OCI-LY1 (cell line): ENCODE measurements around the gene DNMT1.

Experiments used
- H2AFZ ChIP-seq: fragments of 200-600 bp; sonication (generic), shearing (Covaris generic); 2 replicates; pipeline ENCODE4 v1.6.0; 2014; ENCODE audit warnings: antibody characterized with exemption, mild to moderate bottlenecking, low read length
- H3F3A ChIP-seq: fragments of 200-600 bp; sonication (generic), shearing (Covaris generic); 2 replicates; pipeline ENCODE4 v1.6.0; 2014; ENCODE audit warnings: mild to moderate bottlenecking, antibody characterized with exemption, low read length, moderate library complexity; ENCODE audit not compliant: insufficient read depth
- H3K27ac ChIP-seq: fragments of 200-600 bp; sonication (generic); 2 replicates; pipeline ENCODE4 v1.5.1; 2014; ENCODE audit warnings: low read length, mixed run types, mild to moderate bottlenecking, low read depth; ENCODE audit not compliant: poor library complexity, severe bottlenecking
- H3K27me3 ChIP-seq: fragments of 200-600 bp; sonication (generic); 2 replicates; pipeline ENCODE4 v1.6.0; 2014; ENCODE audit warnings: antibody characterized with exemption, mild to moderate bottlenecking, low read length, moderate library complexity; ENCODE audit not compliant: insufficient read depth
- H3K36me3 ChIP-seq: fragments of 200-600 bp; sonication (generic); 2 replicates; pipeline ENCODE4 v1.6.1; 2014; ENCODE audit warnings: mild to moderate bottlenecking, antibody characterized with exemption, low read length, moderate library complexity, mixed read lengths; ENCODE audit not compliant: insufficient read depth
- H3K4me1 ChIP-seq: fragments of 200-600 bp; sonication (generic); 2 replicates; pipeline ENCODE4 v1.5.1; 2014; ENCODE audit warnings: mild to moderate bottlenecking, low read length, moderate library complexity; ENCODE audit not compliant: insufficient read depth, severe bottlenecking
- H3K4me2 ChIP-seq: fragments of 200-600 bp; sonication (generic), shearing (Covaris generic); 2 replicates; pipeline ENCODE4 v1.6.1; 2014; ENCODE audit warnings: low read length
- H3K4me3 ChIP-seq: fragments of 200-600 bp; sonication (generic); 2 replicates; pipeline ENCODE4 v1.5.1; 2014; ENCODE audit warnings: low read length, low read depth, mild to moderate bottlenecking, mixed read lengths; ENCODE audit not compliant: poor library complexity, severe bottlenecking
- H3K79me2 ChIP-seq: fragments of 200-600 bp; shearing (Covaris generic); 2 replicates; pipeline ENCODE4 v1.6.1; 2016; ENCODE audit warnings: mixed run types, low read length, mixed read lengths; ENCODE audit not compliant: insufficient read depth
- H3K9ac ChIP-seq: fragments of 200-600 bp; sonication (generic), shearing (Covaris generic); 2 replicates; pipeline ENCODE4 v1.6.1; 2014; ENCODE audit warnings: mild to moderate bottlenecking, low read length, mixed read lengths
- H3K9me2 ChIP-seq: fragments of 200-600 bp; sonication (generic), shearing (Covaris generic); 2 replicates; pipeline ENCODE4 v1.6.1; 2014; ENCODE audit warnings: low read depth, mild to moderate bottlenecking, low read length, mixed read lengths
- H3K9me3 ChIP-seq: fragments of 200-600 bp; shearing (Covaris generic); 2 replicates; pipeline ENCODE4 v1.6.1; 2014; ENCODE audit warnings: low read length, mixed read lengths
- H4K20me1 ChIP-seq: fragments of 200-600 bp; sonication (generic), shearing (Covaris generic); 2 replicates; pipeline ENCODE4 v1.6.0; 2016; ENCODE audit warnings: mild to moderate bottlenecking, low read length; ENCODE audit not compliant: insufficient read depth
- EZH2 ChIP-seq: fragments of 200-600 bp; sonication (generic), shearing (Covaris generic); IDR thresholded peaks from 2 replicates; pipeline ENCODE4 v1.8.0; 2017; ENCODE audit warnings: borderline replicate concordance, mixed run types, mild to moderate bottlenecking, antibody characterized with exemption, low read length, moderate library complexity, mixed read lengths
- TF ChIP-seq, protein P1 (sequence below): fragments of 200-600 bp; sonication (generic), shearing (Covaris generic); IDR thresholded peaks from 2 replicates; pipeline ENCODE4 v1.5.1; 2017; ENCODE audit warnings: mild to moderate bottlenecking, antibody characterized with exemption, low read length, moderate library complexity, mixed read lengths

DNMT1 gene

GRCh38 chr19:10220695-10221094, 25.9 kb upstream of the DNMT1 start:
- H3K79me2 ChIP-seq: peaks cover 3% of the 10 kb centered on the region; the same call in 1 of the 2 replicates
- H3K4me1 ChIP-seq: peaks cover 61% of the 10 kb centered on the region
- H3K4me2 ChIP-seq: no peak overlapping the region; the same call in 1 of the 2 replicates
- TF ChIP-seq, protein P1, sequence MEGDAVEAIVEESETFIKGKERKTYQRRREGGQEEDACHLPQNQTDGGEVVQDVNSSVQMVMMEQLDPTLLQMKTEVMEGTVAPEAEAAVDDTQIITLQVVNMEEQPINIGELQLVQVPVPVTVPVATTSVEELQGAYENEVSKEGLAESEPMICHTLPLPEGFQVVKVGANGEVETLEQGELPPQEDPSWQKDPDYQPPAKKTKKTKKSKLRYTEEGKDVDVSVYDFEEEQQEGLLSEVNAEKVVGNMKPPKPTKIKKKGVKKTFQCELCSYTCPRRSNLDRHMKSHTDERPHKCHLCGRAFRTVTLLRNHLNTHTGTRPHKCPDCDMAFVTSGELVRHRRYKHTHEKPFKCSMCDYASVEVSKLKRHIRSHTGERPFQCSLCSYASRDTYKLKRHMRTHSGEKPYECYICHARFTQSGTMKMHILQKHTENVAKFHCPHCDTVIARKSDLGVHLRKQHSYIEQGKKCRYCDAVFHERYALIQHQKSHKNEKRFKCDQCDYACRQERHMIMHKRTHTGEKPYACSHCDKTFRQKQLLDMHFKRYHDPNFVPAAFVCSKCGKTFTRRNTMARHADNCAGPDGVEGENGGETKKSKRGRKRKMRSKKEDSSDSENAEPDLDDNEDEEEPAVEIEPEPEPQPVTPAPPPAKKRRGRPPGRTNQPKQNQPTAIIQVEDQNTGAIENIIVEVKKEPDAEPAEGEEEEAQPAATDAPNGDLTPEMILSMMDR: no peak
- TF ChIP-seq EZH2: no peak
- H3K4me3 ChIP-seq: no peak overlapping the region
- no peak overlapping the region for H2AFZ ChIP-seq
- peaks cover 50% of the 10 kb centered on the region for H3K36me3 ChIP-seq
- H3K9ac ChIP-seq: no peak overlapping the region; the same call in 1 of the 2 replicates
- H4K20me1 ChIP-seq: no peaks in the 10 kb centered on the region
- H3K9me3 ChIP-seq: no peaks in the 10 kb centered on the region
- H3K27me3 ChIP-seq: no peaks in the 10 kb centered on the region
- H3K27ac ChIP-seq: peak overlapping the region; percentile 95
- no peaks in the 10 kb centered on the region for H3K9me2 ChIP-seq
- H3F3A ChIP-seq: no peaks in the 10 kb centered on the region

DNA sequence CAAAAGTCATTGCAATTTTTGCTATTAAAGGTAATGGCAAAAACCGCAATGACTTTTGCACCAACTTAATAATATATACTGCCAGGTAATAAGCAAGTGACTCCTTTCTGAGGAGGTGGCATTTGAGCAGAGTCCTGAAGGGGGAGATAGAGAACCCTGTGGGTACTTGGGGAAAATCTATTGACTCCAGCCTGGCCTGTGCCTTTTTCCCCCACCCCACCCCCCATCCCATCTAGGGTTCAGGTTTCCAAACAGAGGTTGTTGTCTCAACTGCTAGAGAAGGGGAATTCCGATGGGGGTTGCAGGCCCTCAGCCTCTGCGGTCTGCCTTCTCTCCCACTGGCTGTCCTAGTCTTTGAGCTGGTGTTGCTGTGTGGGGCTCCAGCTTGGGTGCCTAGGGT, 24.9 kb upstream of the DNMT1 start:
- Histone ChIP-seq H3K9me3 (no peaks in the 10 kb centered on the region), H3K27ac (peak overlapping the region; percentile 95), H3K36me3 (peaks cover 44% of the 10 kb centered on the region)

DNA sequence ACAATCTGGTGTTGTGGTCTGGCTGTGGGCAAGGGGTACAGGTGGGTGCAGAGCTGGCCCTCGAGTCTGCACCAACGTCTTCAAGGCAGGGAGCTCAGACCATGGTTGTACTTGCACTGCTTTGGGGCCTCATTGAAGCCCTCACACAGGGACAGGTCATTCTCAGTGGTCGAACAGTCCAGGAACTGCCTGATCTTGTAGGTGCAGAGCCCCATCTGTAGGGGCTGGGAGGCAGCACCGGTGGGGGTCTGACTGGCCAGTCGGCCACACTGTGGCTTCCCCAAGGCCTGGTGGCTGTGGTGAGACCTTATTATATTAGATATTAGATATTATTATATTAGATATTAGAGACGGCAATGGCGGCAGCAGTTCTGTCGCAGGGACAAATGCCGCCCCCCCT, 22.3 kb upstream of the DNMT1 start:
- TF ChIP-seq EZH2: no peak
- TF ChIP-seq, protein P1: no peak
- no peak overlapping the region for H3K27ac ChIP-seq
- H3K9ac ChIP-seq: no peak overlapping the region
- H3K4me1 ChIP-seq: peaks cover 35% of the 10 kb centered on the region
- no peaks in the 10 kb centered on the region for H4K20me1 ChIP-seq
- H2AFZ ChIP-seq: no peak overlapping the region
- H3F3A ChIP-seq: no peaks in the 10 kb centered on the region
- no peak overlapping the region for H3K4me3 ChIP-seq
- H3K79me2 ChIP-seq: no peaks in the 10 kb centered on the region
- no peaks in the 10 kb centered on the region for H3K9me3 ChIP-seq
- no peaks in the 10 kb centered on the region for H3K9me2 ChIP-seq
- H3K36me3 ChIP-seq: peaks cover 26% of the 10 kb centered on the region
- H3K27me3 ChIP-seq: no peaks in the 10 kb centered on the region
- no peak overlapping the region for H3K4me2 ChIP-seq

More for the DNA sequence above, 24.9 kb upstream of the DNMT1 start:
- H3K79me2 ChIP-seq: no peaks in the 10 kb centered on the region; the same call in 1 of the 2 replicates
- peaks cover 59% of the 10 kb centered on the region for H3K4me1 ChIP-seq
- no peaks in the 10 kb centered on the region for H3K9me2 ChIP-seq
- peak overlapping the region; percentile 30; the same call in 1 of the 2 replicates for H3K4me2 ChIP-seq
- H3K27me3 ChIP-seq: no peaks in the 10 kb centered on the region
- H3K4me3 ChIP-seq: no peak overlapping the region
- peak overlapping the region; percentile 1; the same call in 1 of the 2 replicates for H3K9ac ChIP-seq
- H3F3A ChIP-seq: no peaks in the 10 kb centered on the region
- no peak for TF ChIP-seq EZH2
- TF ChIP-seq, protein P1: peak; percentile 74
- H4K20me1 ChIP-seq: no peaks in the 10 kb centered on the region
- H2AFZ ChIP-seq: no peak overlapping the region
